GM19025 (cell line): ENCODE results near the gene TCEAL9.
"Not testable (repeated sequence)": the region's sequence is repeated elsewhere in the genome, so short reads cannot be mapped to it uniquely, and the experiment has no call there.

Source experiments
- ATAC-seq: cut with Tn5 transposase; IDR thresholded peaks from one replicate; pipeline ENCODE4 v1.9.1; 2021; ENCODE audit warnings: mild to moderate bottlenecking, low read depth, moderate library complexity; ENCODE audit not compliant: unreplicated experiment

Gene TCEAL9

DNA sequence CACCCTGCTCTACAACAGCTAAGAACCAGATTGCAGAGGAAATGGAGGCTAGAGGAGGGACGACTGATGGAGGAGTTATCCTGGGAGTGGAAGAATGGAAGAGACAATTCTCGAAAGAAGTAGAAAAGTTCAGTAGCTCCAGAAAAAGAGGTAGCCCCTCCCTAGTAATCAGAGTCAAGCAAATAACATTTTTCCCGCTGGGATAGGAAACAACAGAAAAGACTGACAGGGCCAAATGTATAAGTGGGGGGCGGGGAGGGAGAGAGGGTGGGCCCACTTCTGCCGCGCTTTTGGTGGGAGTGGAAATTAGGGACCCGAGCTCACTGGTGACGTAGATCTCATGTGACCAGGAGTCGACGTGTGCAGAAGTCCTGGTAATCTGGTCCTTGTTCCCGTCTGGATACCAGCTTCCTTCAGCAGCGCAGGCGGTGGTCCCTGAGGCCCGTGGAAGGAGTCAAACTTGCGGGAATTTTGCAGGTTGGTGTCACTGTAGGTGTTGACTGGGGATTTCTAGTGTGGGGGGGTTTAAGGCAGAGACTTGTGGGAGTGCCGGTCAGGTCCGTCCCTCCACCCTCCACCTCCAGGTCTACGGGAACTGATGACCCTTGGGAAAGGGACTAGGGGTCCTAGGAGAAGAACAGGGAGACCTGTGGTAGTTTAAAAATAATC is at the start of gene TCEAL9:
Gene TCEAL9 (plus strand): TSS at position 377 of the 669 bp plus-strand sequence. CDS start 1,179 bp downstream, outside the sequence.
- ATAC-seq: no peak

GRCh38 chrX:103309860-103310554 is 46.3 kb upstream of the TCEAL9 start:
- no peak for ATAC-seq

- peak; percentile 97 for ATAC-seq
These were observed 45.5 kb upstream of the TCEAL9 start, which contains the start of gene BEX2 for GRCh38 chrX:103310555-103311398. BEX2 (minus strand) TSS chrX:103310990; CDS start chrX:103309976, 1,014 bp downstream.

DNA sequence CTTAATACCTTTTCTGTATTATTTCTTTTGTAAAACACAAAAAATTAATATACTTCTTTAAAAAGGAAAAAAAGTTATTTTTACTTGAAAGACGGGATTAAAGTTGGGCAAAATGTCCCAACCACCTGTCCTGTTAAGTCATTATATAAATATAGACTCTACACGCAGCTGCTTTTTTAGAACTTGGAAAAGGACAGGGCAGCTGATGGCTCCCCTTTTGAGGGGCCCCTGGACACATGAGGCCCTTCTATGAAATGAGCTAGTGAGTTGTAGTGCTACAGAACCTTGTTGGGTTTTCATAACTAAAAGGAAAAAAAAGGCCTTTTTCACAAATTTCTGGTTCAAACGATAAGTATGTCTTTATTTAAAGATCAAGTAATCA is 44.9 kb upstream of the TCEAL9 start:
- ATAC-seq: no peak

DNA sequence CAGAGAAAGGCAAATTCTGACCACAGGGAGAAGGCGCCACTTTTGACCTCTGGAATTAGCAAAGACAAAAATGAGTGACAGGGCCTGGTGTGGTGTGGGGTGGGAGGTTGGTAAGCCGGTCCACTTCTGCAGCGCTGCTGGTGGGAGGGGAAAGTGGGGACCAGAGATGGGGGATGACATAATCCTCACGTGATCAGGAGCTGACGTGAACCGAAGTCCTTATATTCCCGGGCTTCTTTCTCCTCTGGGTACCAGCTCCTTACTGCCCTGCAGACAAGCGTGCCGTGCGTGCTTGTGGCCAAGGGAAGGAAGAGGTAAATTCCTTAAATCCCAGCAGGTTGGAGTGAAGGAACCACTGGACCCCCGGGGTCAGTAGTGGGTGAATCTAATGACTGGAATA is 26.3 kb upstream of the TCEAL9 start, which contains the start of gene TCEAL7:
Gene TCEAL7 (plus strand): TSS at position 249 of the 400 bp plus-strand sequence. CDS start 1,165 bp downstream, outside the sequence.
- ATAC-seq: no peak

DNA sequence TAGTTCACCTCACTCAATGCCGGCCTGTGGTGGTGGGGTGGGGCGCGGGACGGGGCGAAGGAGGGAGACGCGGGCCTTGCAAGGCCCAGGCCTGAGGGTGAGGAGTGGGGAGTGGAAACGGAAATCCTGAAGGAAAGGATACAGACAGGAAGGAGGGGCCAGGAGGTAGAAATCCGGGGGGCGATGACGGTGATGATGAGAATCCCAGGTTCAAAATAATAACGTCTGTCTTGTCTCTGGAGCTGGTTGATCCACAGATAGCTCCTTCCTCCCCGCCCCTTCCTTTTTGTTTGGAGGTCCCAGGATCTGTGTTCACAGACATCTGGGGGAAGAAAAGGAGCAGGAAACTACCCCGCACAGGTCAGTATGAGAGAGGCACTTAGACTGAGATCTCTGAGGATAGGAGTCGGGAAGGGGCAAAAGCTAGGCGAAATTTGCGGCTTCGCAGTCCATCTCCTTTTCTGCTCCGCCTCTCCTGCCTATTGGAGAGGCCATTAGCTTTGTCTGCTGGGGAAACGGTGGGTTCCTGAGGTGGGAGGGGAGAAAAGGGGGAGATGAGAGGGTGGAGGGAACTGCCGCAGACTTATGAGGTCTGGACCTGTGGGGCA is 25.5 kb upstream of the TCEAL9 start:
- ATAC-seq: no peak

DNA sequence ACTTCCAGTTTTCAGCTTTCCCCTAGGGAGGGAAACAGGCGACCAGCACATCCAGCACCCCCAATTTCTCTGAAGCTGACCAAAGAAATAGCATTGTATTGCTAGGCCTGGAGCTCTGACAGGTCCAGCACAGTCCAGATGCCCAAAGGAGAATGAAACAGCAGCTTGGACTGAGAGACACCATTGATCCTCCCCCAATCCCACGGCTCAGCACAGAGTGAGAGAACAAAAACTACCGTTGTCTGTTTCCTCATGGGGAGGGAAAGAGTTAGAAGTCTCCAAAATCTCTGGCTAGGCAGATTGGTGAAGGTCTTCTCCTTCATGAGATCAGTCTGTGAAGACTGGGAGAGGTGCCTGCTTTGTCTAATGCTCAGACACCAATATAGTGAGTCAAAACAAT is 17.6 kb upstream of the TCEAL9 start:
- ATAC-seq: no peak

DNA sequence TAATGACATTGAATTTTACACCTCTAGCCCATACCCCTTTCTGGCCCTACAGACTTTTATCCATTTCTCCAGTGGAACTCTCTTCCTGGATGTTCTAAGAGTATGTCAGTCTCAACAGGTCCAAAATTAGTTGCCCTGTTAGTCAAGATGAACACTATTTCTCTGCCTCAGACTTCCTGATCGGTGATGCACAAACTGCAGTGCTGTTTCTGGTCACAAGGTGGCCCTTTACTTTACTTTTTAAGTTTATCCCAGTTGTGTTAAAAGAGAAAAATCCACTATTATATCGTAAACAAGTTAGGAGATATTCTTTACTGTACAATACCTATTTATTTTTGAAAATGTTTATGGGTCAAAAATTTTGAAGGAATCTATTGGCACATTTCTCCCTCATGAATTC is 13.2 kb upstream of the TCEAL9 start:
- no peak for ATAC-seq

- ATAC-seq: no peak
These were observed 11.7 kb upstream of the TCEAL9 start for GRCh38 chrX:103344606-103345005.

DNA sequence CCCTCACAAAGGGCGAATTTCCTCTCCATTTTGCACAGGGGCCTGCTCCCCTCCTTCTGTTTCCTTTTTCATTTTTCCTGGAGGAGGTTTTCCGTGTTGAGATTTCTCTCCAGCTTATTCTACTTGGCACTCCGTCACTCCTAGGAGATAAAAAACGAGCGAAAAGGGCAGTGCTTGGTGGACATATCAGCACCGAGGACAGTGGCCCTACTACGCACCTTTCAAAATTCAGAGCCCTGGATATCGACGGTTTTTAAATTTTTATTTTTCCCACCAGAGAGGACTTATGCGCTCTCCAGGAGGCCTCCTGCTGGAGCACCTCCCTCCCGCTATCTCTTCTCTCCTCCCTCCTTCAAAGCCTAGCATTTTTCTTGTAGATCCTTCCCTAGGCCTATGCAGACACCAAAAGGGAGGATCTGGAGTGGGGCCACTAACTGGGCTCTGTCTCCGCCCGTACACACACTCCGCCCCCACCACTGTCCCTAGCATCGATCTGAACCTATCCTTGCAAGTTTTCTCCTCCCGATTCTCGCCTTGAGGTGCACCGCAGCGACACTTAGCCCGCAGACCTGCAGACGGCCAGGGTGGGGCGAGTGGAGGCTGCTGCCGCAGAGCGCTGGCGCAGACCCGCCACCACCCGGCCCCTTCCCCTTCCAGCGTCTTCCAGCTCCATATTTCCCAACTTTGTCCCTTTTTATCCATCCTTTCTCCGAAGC is 8.5 kb upstream of the TCEAL9 start:
- ATAC-seq: no peak

GRCh38 chrX:103356858-103357257 is 552 bp downstream of the TCEAL9 start:
- ATAC-seq: no peak

DNA sequence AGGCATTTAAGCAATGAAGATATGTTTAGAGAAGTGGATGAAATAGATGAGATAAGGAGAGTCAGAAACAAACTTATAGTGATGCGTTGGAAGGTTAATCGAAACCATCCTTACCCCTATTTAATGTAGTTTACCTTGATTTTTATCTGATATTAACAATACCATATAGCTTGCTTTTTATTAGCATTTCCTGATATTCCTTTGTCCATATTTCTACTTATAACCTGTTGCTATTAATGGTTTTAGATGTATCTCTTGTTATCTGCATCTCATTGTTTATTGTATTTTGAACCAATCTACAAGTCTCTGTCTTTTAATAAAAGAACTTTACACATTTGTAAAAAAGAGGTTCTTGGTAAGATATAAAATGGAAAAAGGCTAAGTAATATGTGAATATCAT is 1.6 kb downstream of the TCEAL9 start:
- no peak for ATAC-seq

DNA sequence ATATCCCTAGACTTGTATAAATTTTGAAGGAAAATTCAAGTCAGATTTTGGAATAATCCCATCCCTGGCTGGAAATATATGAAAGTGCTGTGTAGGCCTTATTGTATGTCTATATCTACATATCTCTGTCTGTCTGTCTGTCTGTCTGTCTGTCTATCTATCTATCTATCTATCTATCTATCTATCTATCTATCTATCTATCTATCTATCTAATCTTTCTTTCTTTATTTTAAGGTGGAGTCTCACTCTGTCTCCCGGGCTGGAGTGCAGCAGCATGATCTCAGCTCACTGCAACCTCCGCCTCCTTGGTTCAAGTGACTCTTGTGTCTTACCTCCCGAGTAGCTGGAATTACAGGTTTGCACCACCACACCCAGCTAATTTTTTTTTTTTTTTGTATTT is 3.3 kb downstream of the TCEAL9 start:
- not testable (repeated sequence) for ATAC-seq

DNA sequence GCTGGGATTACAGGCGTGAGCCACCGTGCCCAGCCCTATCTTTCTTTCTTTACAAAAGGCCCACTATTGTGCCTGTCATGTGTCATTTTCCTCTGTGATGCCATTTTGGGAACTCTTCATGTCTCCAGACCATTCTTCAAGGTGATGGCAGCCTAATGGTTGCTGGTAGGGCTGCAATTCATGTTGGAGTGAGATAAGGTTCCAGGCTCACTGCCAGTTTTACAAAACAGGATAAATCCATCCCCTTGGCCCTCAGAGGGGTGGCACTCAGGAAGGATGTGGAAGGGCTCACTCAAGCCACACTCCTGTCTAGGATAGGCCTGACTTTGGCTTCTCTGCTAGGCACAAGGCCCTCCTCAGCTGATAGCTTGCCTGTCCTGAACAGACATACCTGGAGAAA is 3.8 kb downstream of the TCEAL9 start:
- no peak for ATAC-seq

DNA sequence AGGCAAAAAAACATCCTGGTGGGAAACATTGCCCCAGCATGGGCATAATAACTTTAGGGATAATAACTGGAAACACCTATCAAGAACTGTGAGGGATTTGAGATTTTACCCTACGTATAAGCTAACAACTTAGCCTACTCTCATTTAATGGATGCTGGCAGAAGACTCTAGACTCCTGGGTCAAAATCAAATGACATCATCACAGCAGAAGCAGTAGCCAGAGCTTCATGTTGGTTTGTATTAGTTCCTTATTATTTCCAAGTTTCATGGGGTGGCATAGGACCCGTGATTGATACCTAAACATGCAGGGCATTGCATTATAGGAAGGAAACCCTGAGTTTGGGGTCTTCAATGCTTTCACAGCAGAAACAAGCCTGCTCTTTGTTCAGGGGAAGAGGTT is 4.6 kb downstream of the TCEAL9 start:
- no peak for ATAC-seq

GRCh38 chrX:103361798-103362197 is 5.5 kb downstream of the TCEAL9 start:
- no peak for ATAC-seq

GRCh38 chrX:103362474-103362873 is 6.2 kb downstream of the TCEAL9 start:
- no peak for ATAC-seq

DNA sequence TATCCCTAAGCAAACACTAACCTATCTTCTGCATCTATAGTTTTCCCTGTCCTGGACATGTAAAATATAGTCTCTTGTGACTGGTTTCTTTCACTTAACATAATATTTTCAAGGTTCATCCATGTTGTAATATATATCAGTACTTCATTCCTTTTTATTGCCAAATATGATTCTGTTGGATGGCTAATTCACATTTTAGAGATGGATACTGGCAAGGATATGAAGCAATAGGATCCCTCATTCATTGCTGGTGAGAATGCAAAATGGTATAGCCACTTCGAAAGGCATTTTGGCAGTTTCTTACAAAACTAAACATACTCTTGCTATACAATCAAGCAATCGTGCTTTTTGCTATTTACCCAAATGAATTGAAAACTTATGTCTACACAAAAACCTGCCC is 6.7 kb downstream of the TCEAL9 start:
- no peak for ATAC-seq

- no peak for ATAC-seq
These were observed 11.2 kb downstream of the TCEAL9 start for GRCh38 chrX:103367502-103367901.

DNA sequence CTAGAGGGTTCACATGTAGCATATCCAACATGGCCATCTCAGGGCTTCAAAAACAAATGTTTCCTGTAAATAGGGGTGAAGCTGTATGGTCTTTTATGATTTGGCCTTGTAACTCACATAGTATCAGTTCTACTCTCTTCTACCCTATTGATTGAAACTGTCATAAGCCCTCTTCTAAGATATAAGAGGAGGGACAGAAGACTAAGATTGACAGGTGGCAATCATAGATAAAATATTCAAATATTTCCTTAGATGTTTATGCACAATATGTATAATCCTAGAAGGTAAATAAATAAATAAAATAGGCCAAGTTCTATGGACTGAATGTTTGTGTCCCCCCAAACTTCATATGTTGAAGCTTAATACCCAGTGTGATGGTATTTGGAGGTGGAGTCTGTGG is 13.2 kb downstream of the TCEAL9 start:
- ATAC-seq: no peak
